ENCODE results near the gene NGEF.

NGEF gene

DNA sequence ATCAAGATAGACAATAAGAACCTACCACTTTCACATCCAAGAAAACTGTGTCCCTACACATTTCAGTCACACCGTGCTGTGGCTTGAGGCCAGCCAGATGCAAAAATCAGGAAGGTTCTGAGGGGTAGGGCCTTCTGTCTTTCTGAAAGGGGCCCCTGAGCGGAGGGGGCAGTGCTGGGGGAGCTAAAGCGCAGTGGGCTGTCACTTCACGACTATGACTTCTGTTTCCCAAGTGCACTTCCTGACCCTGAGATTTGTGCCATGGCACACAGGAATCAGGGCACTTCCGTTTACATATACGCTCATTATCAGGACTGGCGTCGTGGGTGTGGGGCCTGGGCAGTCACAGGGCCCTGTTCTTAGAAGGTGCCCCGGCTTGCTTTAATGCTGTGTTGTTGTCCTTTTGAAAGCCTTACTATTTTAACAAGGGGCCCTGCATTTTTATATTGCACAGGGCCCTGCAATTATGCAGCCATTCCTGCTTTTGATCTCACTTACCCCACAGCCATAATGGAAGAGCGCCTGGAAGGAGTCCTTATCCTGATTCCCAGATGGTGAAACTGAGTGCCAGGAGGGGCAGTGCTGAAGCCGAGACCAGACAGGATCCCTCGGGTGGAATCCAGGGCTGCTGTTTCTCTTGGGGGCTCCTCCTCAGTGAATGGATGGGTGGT, 620 bp downstream of the NGEF start:
- in situ Hi-C loops (cut with HindIII; ENCODE audit: low sequenced_read_pairs) = no loop called here
- H3K4me3 ChIP-seq (ENCODE audit: low read depth, low read length) = no peak overlapping the region
- DNase-seq (ENCODE audit: low read depth) = no peak
- TF ChIP-seq, protein P1, sequence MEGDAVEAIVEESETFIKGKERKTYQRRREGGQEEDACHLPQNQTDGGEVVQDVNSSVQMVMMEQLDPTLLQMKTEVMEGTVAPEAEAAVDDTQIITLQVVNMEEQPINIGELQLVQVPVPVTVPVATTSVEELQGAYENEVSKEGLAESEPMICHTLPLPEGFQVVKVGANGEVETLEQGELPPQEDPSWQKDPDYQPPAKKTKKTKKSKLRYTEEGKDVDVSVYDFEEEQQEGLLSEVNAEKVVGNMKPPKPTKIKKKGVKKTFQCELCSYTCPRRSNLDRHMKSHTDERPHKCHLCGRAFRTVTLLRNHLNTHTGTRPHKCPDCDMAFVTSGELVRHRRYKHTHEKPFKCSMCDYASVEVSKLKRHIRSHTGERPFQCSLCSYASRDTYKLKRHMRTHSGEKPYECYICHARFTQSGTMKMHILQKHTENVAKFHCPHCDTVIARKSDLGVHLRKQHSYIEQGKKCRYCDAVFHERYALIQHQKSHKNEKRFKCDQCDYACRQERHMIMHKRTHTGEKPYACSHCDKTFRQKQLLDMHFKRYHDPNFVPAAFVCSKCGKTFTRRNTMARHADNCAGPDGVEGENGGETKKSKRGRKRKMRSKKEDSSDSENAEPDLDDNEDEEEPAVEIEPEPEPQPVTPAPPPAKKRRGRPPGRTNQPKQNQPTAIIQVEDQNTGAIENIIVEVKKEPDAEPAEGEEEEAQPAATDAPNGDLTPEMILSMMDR (IDR thresholded peaks at IDR 0.05; ENCODE audit: low read depth, low read length, missing control alignments) = no peak

- DNase-seq (ENCODE audit: low read depth) = no peak
- in situ Hi-C loops (cut with HindIII; ENCODE audit: low sequenced_read_pairs) = no loop called here
These were observed 1.3 kb downstream of the NGEF start for GRCh38 chr2:233011702-233012131.

GRCh38 chr2:233011268-233011650, 1.8 kb downstream of the NGEF start:
- no peak overlapping the region for H3K4me3 ChIP-seq (ENCODE audit: low read depth, low read length)
- no peak for DNase-seq (ENCODE audit: low read depth)
- TF ChIP-seq, protein P1 (IDR thresholded peaks at IDR 0.05; ENCODE audit: low read depth, low read length, missing control alignments) = no peak
- in situ Hi-C loops (cut with HindIII; ENCODE audit: low sequenced_read_pairs) = no loop called here

More at GRCh38 chr2:233011702-233012131, 1.3 kb downstream of the NGEF start:
- TF ChIP-seq, protein P1 (IDR thresholded peaks at IDR 0.05; ENCODE audit: low read depth, low read length, missing control alignments) = no peak
- no peak overlapping the region for H3K4me3 ChIP-seq (ENCODE audit: low read depth, low read length)

- TF ChIP-seq, protein P1 (IDR thresholded peaks at IDR 0.05; ENCODE audit: low read depth, low read length, missing control alignments) = no peak
- DNase-seq (ENCODE audit: low read depth) = no peak
- in situ Hi-C loops (cut with HindIII; ENCODE audit: low sequenced_read_pairs) = no loop called here
- H3K4me3 ChIP-seq (ENCODE audit: low read depth, low read length) = no peak overlapping the region
These were observed 2.3 kb downstream of the NGEF start for GRCh38 chr2:233010569-233011267.

DNA sequence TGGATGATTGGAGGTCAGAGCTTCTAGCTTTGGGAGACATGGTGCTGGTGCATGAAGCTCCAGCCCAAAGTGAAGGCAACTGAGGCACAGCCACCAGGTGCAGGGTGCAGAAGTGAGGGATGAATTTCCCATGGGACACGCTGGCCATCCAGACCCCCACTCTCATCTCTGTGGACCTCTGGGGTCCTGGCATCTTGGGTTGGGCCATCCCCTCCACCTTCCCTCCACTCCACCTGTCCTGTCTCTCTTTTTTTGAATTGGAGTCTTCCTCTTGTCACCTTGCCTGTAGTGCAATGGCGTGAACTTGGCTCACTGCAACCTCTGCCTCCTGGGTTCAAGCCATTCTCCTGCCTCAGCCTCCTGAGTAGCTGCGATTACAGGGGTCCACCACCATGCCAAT, 3.4 kb downstream of the NGEF start:
- in situ Hi-C loops (cut with HindIII; ENCODE audit: low sequenced_read_pairs) = loop anchor here (10.0 kb wide), 1 partner anchor 55 kb away; the partner anchor contains the start of gene INPP5D
- TF ChIP-seq, protein P1 (IDR thresholded peaks at IDR 0.05; ENCODE audit: low read depth, low read length, missing control alignments) = no peak
- no peak for DNase-seq (ENCODE audit: low read depth)
- H3K4me3 ChIP-seq (ENCODE audit: low read depth, low read length) = no peak overlapping the region

GRCh38 chr2:233007739-233008138, 5.3 kb downstream of the NGEF start:
- H3K4me3 ChIP-seq (ENCODE audit: low read depth, low read length) = no peak overlapping the region
- no peak for DNase-seq (ENCODE audit: low read depth)
- TF ChIP-seq, protein P1 (IDR thresholded peaks at IDR 0.05; ENCODE audit: low read depth, low read length, missing control alignments) = no peak
- in situ Hi-C loops (cut with HindIII; ENCODE audit: low sequenced_read_pairs) = loop anchor here (10.0 kb wide), 1 partner anchor 57 kb away; the partner anchor contains the start of gene INPP5D
